ENCODE results near the gene PROCA1. TPM values are rescaled to one million over a fixed set of nuclear protein-coding genes. Genes with fewer than 3 reads are reported as not detected.
A peak's percentile ranks its signal among the peaks of the same experiment; 100 is the strongest.

PROCA1 gene
- total RNA-seq, 2 donors from 2014 or later: 4.8 to 6.3 TPM

DNA sequence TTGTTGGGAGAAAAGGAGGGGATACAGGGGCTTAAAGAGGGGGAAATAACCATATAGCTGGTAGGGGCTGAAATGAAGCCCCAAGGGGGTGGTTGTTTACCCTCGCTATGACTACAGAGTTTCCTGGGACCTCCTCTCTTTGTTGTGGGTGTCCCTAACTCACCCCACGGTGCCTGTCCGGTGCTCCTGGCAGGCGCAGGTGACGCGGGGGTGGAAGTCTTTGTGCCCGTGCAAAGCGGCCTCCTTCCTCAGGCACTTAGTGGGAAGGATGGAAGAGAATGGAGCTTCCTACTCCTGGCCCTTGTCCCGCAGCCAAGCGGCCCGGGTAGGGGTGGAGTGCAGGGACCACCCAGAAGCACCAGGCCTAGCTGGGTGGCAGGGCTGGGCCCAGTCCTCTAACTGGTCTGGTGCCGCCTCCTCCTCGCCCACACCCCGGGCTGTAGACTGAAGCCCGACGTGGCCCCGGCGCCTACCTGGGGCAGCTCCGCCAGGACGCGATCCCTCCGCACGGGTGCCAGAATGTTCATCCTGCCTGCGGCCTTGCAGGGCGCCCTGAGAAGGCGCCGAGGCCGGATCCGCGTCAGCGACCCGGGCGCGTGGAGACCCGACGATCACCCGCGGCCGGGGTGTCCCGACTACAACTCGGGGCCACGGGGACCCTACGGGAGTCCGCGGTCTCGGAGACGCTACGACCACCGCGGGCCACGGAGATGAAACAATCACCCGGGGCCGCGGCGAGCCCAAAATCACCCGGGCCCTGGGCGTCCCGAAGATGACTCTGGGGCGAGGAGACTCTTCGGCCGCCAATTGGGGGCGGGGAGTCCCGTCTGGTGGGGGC, 5.3 kb upstream of the PROCA1 start:
- peaks cover 14% of the 10 kb centered on the region for H3K27me3 Mint-ChIP-seq
- H3K4me3 Mint-ChIP-seq: no peak overlapping the region
- no peak overlapping the region for H3K27ac Mint-ChIP-seq
- peaks cover 3% of the 10 kb centered on the region for H3K36me3 Mint-ChIP-seq (ENCODE audit: low read depth)
- ATAC-seq (no peak), DNase-seq (no peak)
- H3K4me1 Mint-ChIP-seq: peaks cover 34% of the 10 kb centered on the region
- no peaks in the 10 kb centered on the region for H3K9me3 ChIP-seq (ENCODE audit: control insufficient read depth, low read length, poor library complexity, severe bottlenecking)

DNA sequence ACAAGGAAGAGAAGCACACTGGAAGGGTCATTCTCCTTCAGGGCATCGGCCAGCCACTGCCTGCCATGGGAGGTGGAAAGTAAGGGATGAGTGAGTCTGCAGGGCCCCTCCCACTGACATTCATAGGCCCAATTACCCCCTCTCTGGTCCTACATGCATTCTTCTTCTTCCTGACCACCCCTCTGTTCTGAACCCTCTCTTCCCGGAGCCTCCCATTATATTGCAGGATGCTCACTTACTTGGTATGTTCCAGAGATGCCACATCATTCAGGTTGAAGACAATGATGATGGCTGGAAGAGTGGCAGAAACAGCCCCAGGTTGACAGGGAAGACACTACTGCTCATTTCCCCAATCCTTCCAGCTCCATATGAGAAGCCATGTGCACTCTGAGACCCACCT, 3.5 kb upstream of the PROCA1 start:
- DNase-seq (no peak), ATAC-seq (no peak)
- no peak overlapping the region for H3K27ac Mint-ChIP-seq
- H3K36me3 Mint-ChIP-seq (ENCODE audit: low read depth): peaks cover 3% of the 10 kb centered on the region
- no peaks in the 10 kb centered on the region for H3K9me3 ChIP-seq (ENCODE audit: control insufficient read depth, low read length, poor library complexity, severe bottlenecking)
- peaks cover 32% of the 10 kb centered on the region for H3K4me1 Mint-ChIP-seq
- H3K4me3 Mint-ChIP-seq: no peak overlapping the region
- H3K27me3 Mint-ChIP-seq: peaks cover 14% of the 10 kb centered on the region

DNA sequence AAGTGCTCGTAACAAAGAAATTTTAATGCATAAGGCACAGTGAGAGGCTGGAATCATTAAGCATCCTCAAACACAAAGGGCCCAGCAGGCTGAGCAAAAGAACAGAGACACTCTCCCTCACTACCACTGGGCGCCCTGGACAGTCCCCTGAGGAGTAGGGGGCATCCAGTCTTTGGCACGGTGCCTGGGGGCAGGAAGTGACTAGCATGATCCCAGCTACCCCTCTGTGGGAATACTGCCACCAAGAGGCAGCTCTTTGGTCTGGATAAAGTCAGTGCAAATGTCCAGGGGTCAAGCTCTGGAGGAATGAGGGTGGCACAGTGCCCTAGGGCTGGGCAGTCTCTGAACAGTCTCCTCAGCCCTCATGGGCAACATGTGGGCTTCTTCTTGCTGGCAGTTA, 2.6 kb upstream of the PROCA1 start:
- DNase-seq: no peak
- ATAC-seq: no peak
- no peaks in the 10 kb centered on the region for H3K9me3 ChIP-seq (ENCODE audit: control insufficient read depth, low read length, poor library complexity, severe bottlenecking)
- Mint-ChIP-seq H3K4me1 (peaks cover 26% of the 10 kb centered on the region), H3K36me3 (ENCODE audit: low read depth) (no peaks in the 10 kb centered on the region), H3K4me3 (no peak overlapping the region), H3K27ac (no peak overlapping the region), H3K27me3 (peaks cover 14% of the 10 kb centered on the region)

DNA sequence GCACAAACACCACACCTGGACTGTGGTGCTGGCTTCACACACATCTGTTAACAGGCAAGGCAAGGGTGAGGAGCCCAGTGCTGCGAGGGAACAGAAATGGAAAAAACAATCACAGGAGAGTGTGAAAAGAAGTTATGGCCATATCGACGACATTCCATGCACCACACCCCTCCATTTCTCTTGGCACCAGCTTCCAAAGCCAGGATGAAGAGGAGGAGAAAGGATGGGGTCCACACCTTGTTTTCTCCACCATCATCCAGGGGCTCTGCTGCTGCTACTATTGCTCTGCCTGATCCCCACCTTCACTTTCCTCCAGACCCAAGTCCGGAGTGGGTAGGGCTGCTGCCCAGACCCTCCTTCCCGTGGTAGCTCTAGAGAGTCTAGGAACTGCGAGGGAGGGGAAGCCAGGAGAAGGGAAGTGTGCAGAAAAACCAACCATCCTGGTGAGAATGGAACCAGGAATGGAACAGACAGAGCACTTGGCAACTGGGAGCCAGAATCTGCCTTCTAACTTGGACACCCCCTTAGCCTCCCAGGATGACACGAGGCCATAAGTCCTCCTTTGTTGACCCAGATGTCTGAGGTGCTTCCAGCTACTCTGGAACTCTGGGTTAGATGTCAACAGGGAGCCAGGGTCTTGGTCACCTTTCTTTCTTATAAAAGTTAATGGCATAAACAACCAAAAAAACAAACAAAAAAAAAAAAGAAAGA, 1.2 kb upstream of the PROCA1 start:
- ATAC-seq (no peak), DNase-seq (no peak)
- Mint-ChIP-seq H3K27ac (peak overlapping the region; percentile 84), H3K36me3 (ENCODE audit: low read depth) (no peaks in the 10 kb centered on the region), H3K27me3 (peaks cover 14% of the 10 kb centered on the region), H3K4me1 (peaks cover 20% of the 10 kb centered on the region), H3K4me3 (peak overlapping the region; percentile 92)
- H3K9me3 ChIP-seq (ENCODE audit: control insufficient read depth, low read length, poor library complexity, severe bottlenecking): no peaks in the 10 kb centered on the region

DNA sequence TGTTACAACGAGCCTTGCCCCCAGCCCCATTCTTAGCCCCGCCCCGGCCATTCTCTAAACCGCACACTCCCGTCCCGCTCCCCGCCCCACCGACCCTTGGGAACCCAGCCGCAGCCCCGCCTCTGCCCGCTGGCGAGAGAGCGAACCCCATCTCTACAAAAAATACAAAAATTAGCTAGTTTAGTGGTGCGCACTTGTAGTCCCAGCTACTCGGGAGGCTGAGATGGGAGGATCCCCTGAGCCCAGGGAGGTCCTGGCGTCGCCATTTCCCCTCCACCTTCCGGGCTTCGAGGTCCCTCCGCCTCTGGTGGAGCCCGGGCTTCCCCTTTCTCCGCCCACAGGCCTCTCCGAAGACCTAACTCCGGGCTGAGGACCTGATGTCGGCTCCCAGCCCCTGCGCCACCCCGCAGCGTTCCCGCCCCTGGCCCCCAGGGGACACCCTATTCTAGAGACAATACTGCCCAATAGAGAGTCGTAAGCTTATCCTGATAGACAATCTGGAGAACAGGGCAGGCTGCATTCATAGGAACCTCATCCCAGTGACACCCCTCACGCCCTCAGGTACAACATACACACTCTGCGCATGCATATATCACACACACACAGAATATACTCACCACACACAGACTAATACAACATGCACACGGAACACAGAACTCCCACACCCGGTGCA, 480 bp upstream of the PROCA1 start:
- no peaks in the 10 kb centered on the region for H3K36me3 Mint-ChIP-seq (ENCODE audit: low read depth)
- peak overlapping the region; percentile 84 for H3K27ac Mint-ChIP-seq
- peak overlapping the region; percentile 92 for H3K4me3 Mint-ChIP-seq
- peaks cover 14% of the 10 kb centered on the region for H3K27me3 Mint-ChIP-seq
- peaks cover 24% of the 10 kb centered on the region for H3K4me1 Mint-ChIP-seq
- H3K9me3 ChIP-seq (ENCODE audit: control insufficient read depth, low read length, poor library complexity, severe bottlenecking): no peaks in the 10 kb centered on the region
- DNase-seq: peak; percentile 43 to 59 (median 56)
- peak; percentile 46 for ATAC-seq

DNA sequence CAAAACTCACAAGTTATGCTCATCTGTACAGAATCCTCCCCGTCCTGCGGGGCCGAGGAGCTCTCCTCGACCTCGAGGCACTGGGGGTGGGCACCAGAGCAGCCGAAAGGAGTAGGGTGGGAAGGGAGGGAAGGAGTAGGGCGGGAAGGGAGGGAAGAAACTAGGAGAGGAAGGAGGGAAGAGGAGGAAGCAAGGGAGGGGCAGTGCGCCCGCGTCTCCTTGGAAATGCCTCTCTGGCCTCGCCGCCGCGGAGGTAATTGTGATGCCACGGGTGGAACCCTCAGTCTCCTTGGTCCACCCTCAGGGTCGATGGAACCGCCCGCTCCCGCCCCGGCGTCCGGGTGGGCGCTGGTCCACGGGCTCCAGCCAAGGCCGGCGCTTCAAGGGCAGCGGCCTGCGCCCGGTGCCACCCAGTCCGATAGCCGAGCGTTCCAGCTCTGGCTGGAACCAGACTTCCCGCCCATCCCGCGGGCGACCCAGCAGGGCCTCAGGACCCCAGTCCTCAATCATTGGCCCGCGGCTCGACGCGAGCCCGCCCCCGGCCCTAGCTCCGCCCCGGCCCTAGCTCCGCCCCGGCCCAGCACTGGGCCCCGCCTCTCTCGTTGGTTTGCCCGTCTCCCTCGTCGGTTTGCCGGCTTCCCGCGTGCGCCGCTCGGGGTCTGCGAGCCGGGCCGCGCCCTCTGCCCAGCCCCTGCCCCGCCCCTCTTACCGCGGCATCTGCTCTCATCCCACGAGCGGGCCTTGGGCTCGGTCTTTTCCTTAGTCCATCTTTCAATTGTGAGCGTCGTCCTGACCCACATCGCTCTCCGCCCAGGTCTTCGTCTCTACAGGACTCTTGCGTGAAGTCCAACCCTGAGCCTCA, 596 bp downstream of the PROCA1 start:
- Mint-ChIP-seq H3K4me3 (peak overlapping the region; percentile 92), H3K4me1 (peaks cover 24% of the 10 kb centered on the region), H3K36me3 (ENCODE audit: low read depth) (no peaks in the 10 kb centered on the region), H3K27ac (peak overlapping the region; percentile 84), H3K27me3 (peaks cover 14% of the 10 kb centered on the region)
- DNase-seq (peak; percentile 79 to 90 (median 88)), ATAC-seq (peak; percentile 92)
- H3K9me3 ChIP-seq (ENCODE audit: control insufficient read depth, low read length, poor library complexity, severe bottlenecking): no peaks in the 10 kb centered on the region

DNA sequence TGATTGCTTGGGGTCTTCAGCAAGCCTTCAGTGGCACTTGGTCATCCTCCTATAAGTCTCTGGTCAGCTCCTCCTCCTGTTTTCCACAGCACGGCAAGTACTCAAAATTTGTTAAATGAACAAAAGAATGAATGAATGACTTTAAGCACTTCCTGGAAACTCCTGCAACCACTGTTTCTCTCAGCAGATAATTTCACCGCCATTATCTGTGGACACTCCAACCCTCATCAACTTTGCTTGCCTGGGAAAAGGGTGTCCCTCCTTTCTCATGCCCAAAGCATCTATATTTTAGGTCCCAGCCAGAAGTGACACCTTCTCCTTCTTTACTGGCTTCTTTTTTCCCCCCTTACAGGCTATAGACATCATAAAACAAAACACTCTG, 4.4 kb downstream of the PROCA1 start:
- H3K9me3 ChIP-seq (ENCODE audit: control insufficient read depth, low read length, poor library complexity, severe bottlenecking): no peaks in the 10 kb centered on the region
- Mint-ChIP-seq H3K4me1 (peaks cover 24% of the 10 kb centered on the region), H3K27ac (no peak overlapping the region), H3K27me3 (no peaks in the 10 kb centered on the region), H3K4me3 (no peak overlapping the region), H3K36me3 (ENCODE audit: low read depth) (peaks cover 3% of the 10 kb centered on the region)
- ATAC-seq: no peak
- DNase-seq: no peak

DNA sequence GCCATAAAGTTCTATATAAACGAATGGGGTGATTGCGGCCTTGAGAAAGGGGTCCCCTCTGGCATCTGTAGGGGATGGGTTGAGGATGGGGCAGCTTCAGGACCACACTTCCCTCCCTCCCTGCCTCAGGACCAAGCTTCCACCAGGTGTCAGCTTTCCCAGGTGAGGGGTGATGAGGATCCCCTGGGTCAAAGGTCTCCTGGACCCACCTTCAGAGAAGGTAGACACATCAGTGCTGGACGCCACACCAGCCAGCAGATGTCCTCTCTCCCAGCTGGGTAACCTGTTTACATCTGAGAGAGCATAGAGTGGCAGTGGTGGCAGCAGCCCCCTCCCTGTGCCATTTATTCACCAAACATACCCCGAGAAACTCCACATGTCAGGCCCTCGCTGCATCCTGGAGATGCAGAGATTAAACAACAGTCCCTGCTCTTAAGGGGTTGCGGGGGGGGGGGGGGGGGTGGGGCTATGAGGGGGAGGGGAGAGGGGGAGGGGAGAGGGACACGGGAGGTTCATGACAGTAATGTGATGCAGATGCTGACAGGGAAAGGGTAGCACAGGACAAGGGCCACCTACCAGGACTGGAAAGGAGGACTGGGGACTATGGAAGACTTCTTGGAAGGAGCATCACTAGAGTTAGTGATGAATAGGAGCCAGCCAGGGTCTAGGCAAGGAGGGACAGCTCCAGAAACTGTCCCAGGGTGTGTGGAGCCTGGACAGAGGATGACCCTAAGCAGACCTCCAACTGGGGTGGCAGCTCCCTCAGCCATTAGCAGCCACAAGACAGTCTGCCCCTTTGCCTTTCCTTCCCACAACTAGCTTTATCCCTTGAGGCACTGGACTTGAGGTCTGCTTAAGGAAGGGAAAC, 5.0 kb downstream of the PROCA1 start:
- Mint-ChIP-seq H3K4me3 (no peak overlapping the region), H3K27me3 (no peaks in the 10 kb centered on the region), H3K4me1 (peaks cover 18% of the 10 kb centered on the region), H3K36me3 (ENCODE audit: low read depth) (peaks cover 3% of the 10 kb centered on the region), H3K27ac (no peak overlapping the region)
- no peak for DNase-seq
- ATAC-seq: no peak
- no peaks in the 10 kb centered on the region for H3K9me3 ChIP-seq (ENCODE audit: control insufficient read depth, low read length, poor library complexity, severe bottlenecking)

DNA sequence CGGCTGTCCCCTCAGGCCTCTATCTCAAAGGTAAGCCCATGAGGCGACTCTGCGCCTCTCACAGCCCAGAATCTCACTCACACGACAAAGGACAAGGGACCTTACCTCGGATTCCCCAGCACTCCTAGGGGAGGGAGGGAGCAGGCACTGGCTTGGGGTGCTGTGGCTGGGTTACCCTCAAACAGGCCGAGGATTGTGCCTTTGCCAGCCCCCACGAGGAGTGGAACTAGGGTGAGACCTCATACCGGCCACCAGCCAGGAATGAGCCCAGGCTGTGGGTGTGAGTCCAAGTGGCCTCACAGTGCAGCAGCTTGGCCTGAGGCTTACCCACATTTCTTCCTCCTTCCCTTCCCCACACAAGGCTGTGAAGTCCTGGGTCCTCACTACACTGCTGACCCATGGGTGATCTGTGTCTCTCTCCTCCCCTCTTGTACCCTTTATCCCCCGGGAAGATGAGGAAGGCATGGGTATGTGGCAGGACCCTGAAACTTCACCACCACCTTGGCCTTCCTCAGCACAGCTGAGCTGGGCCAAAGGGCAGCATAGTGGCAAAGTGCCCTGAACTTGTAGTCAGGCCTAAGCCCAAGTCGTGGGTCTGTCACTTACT, 5.9 kb downstream of the PROCA1 start:
- H3K27ac Mint-ChIP-seq: no peak overlapping the region

DNA sequence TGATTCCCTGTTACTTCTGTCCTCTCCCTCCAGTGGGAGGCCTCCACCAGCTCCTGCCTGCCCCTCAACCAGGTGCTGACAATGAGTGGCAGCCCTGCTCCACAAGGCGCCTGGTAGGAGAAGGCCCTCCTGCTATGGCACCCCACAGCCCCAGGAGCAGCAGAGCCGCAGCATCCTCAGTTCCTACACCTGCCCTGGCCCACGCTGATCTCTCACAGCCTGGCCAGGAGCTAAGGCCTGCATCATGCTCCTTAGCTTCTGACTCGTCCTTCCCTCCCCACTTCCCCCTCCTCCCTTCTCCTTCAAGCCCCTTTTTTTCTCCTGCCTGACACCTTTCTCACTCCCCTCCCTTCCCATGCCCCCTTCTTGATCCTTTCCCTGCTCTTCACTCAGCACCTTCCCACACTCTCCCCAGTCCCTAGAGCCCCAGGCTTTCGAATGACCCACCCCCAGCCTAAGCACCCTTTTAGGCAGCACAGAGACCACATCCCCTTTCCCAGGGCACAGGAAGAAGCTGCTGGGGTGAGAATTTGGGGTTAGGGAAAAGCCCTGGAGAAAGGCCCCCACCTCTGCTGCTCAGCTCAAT, 6.5 kb downstream of the PROCA1 start:
- H3K27me3 Mint-ChIP-seq: no peaks in the 10 kb centered on the region
- H3K4me3 Mint-ChIP-seq: no peak overlapping the region
- H3K27ac Mint-ChIP-seq: no peak overlapping the region
- H3K4me1 Mint-ChIP-seq: peaks cover 11% of the 10 kb centered on the region
- no peak for ATAC-seq
- no peaks in the 10 kb centered on the region for H3K9me3 ChIP-seq (ENCODE audit: control insufficient read depth, low read length, poor library complexity, severe bottlenecking)
- peaks cover 6% of the 10 kb centered on the region for H3K36me3 Mint-ChIP-seq (ENCODE audit: low read depth)
- DNase-seq: no peak

More for the DNA sequence above, 5.9 kb downstream of the PROCA1 start:
- Mint-ChIP-seq H3K4me3 (no peak overlapping the region), H3K36me3 (ENCODE audit: low read depth) (peaks cover 4% of the 10 kb centered on the region), H3K27me3 (no peaks in the 10 kb centered on the region), H3K4me1 (peaks cover 15% of the 10 kb centered on the region)
- no peak for DNase-seq
- H3K9me3 ChIP-seq (ENCODE audit: control insufficient read depth, low read length, poor library complexity, severe bottlenecking): no peaks in the 10 kb centered on the region
- ATAC-seq: no peak

DNA sequence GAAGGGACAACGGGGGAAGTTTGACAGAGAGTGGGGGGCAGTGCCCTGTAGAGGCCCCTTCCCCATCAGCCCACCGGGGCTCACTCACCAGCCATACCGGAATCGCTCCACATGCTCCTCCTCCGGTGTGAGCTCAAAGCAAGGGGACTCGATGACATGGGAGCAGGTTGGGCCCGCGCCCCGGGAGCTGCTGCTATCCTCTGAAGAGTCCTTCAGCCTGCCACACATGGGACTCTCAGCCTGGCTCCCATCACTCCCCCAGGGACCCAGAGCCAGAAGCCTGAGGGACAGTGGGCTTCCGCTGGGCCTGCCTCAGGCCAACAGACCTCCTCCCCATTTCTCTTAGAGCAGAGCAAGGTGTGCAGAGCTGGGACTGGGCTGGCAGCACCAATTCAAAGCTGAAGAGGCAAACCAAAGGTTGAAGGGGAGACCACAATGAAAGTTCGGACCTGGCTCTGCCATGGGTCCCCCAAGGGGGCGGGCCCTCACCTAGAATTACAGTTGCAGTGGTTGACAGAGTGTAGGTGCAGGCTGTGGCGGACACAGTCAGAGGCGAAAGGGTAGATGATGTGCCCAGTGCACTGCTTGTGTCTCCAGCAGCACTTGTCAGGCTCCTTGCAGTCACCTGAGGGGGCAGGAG, 7.3 kb downstream of the PROCA1 start:
- no peaks in the 10 kb centered on the region for H3K9me3 ChIP-seq (ENCODE audit: control insufficient read depth, low read length, poor library complexity, severe bottlenecking)
- H3K27ac Mint-ChIP-seq: no peak overlapping the region
- ATAC-seq: no peak
- H3K4me3 Mint-ChIP-seq: no peak overlapping the region
- peaks cover 6% of the 10 kb centered on the region for H3K36me3 Mint-ChIP-seq (ENCODE audit: low read depth)
- no peak for DNase-seq
- no peaks in the 10 kb centered on the region for H3K27me3 Mint-ChIP-seq
- H3K4me1 Mint-ChIP-seq: peaks cover 11% of the 10 kb centered on the region

All from T-helper 17 cell (primary cell).